Measurements from ENCODE around the gene NTM. TPM values are rescaled to one million over a fixed set of nuclear protein-coding genes. Genes with fewer than 3 reads are reported as not detected.

The NTM gene
- total and polyA plus RNA-seq, 2 donors (not counting 3 experiments of a cell fraction or from before 2014, with no cell fraction given), result 1.00 to 1.1 TPM

- DNase-seq (ENCODE audit: low read depth, low spot score) (no peak), FAIRE-seq (no peak)
- no peaks in the 10 kb centered on the region for H3K36me3 ChIP-seq (ENCODE audit: control insufficient read depth in 2 of 2, extremely low read depth in 1 of 2, insufficient read depth in 2 of 2, low read length in 2 of 2)
- no peaks in the 10 kb centered on the region for H3K9me1 ChIP-seq (replicated peaks; ENCODE audit: control insufficient read depth, extremely low read depth, insufficient read depth, low read length)
- H3K9ac ChIP-seq (replicated peaks; ENCODE audit: extremely low read depth, insufficient read depth, low read length), result no peak overlapping the region
- no peaks in the 10 kb centered on the region for H4K20me1 ChIP-seq (replicated peaks; ENCODE audit: control insufficient read depth, extremely low read depth, insufficient read depth, low read length)
- H2AFZ ChIP-seq (ENCODE audit: low read depth, low read length), result no peak overlapping the region
- H3K79me2 ChIP-seq (ENCODE audit: control insufficient read depth, insufficient read depth, low read length), result no peaks in the 10 kb centered on the region
- H3K9me3 ChIP-seq (replicated peaks; ENCODE audit: control insufficient read depth, insufficient read depth, low read length), result no peaks in the 10 kb centered on the region
- POLR2A ChIA-PET, result no interaction called here
- dilution Hi-C loops (cut with MboI; ENCODE audit: extremely low pct_ligation_motif_present, low sequenced_read_pairs) (no loop called here), intact Hi-C loops (cut with micrococcal nuclease) (no loop called here)
- CTCF ChIA-PET, result interaction anchor here (1.0 kb wide), 1 partner anchor 16 kb away, joined by 3 read pairs; no protein-coding TSS in a partner anchor
- no TSS peak for BruUV-seq (replicated peaks)
- H3K27ac ChIP-seq (ENCODE audit: insufficient read depth, low read depth, low read length), result no peak overlapping the region
- H3K4me3 ChIP-seq (replicated peaks in 1 of 3; ENCODE audit: insufficient read depth in 1 of 3, low read depth in 1 of 3, low read length in 3 of 3), result no peak overlapping the region
- H3K4me2 ChIP-seq (ENCODE audit: insufficient read depth, low read length), result no peak overlapping the region
- TF ChIP-seq GATA2 (IDR thresholded peaks at IDR 0.05; ENCODE audit: insufficient read depth, insufficient read length, low read depth, low read length), result no peak
- no peak for TF ChIP-seq POLR2A (IDR thresholded peaks at IDR 0.05; ENCODE audit: low read depth, low read length)
- no peak for TF ChIP-seq JUN (IDR thresholded peaks at IDR 0.05; ENCODE audit: borderline replicate concordance, insufficient read depth, insufficient read length, low read depth)
- no peak for TF ChIP-seq EZH2 (IDR thresholded peaks at IDR 0.05; ENCODE audit: borderline replicate concordance, low read depth, low read length, severe bottlenecking)
- TF ChIP-seq, protein P1, sequence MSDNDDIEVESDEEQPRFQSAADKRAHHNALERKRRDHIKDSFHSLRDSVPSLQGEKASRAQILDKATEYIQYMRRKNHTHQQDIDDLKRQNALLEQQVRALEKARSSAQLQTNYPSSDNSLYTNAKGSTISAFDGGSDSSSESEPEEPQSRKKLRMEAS (IDR thresholded peaks at IDR 0.05; ENCODE audit: insufficient read depth, insufficient read length), result no peak
- no peak for TF ChIP-seq FOS (IDR thresholded peaks at IDR 0.05; ENCODE audit: borderline replicate concordance, insufficient read depth, low read length)
- TF ChIP-seq MYC (IDR thresholded peaks at IDR 0.05; ENCODE audit: low read depth, low read length), result no peak
- no peak for TF ChIP-seq CTCF (IDR thresholded peaks at IDR 0.05; ENCODE audit: extremely low read depth in 1 of 2, insufficient read depth in 1 of 2, low read depth in 1 of 2, low read length in 2 of 2)
- TF ChIP-seq POLR2AphosphoS5 (IDR thresholded peaks at IDR 0.05; ENCODE audit: insufficient read depth, low read depth, low read length), result no peak
- H3K4me1 ChIP-seq (ENCODE audit: control insufficient read depth, extremely low read depth, insufficient read depth, low read length), result no peaks in the 10 kb centered on the region
- H3K27me3 ChIP-seq (ENCODE audit: control insufficient read depth in 2 of 2, insufficient read depth in 2 of 2, low read length in 2 of 2), result peaks cover 14 to 27% of the 10 kb centered on the region in 2 experiments
These were observed 457.0 kb downstream of the NTM start for GRCh38 chr11:131827430-131827829.

Data from endothelial cell of umbilical vein (primary cell).